Mesothelial cell of epicardium (in vitro differentiated cells): ENCODE data around the gene HPX. TPM values are rescaled to one million over a fixed set of nuclear protein-coding genes. Genes with fewer than 3 reads are reported as not detected.

Experiments used
- DNase-seq, 2 experiments: peaks; one replicate each; pipeline ENCODE4 v3.0.0; 2021; ENCODE audit warnings: low spot score in 2 of 2; ENCODE audit not compliant: unreplicated experiment in 2 of 2
- H3K27ac Mint-ChIP-seq: 2 replicates; pipeline ENCODE4 v1.8.0; 2021; ENCODE audit warnings: mixed read lengths
- H3K27me3 Mint-ChIP-seq: 2 replicates; pipeline ENCODE4 v1.8.0; 2021; ENCODE audit warnings: low read depth, mixed read lengths
- H3K36me3 Mint-ChIP-seq: 2 replicates; pipeline ENCODE4 v1.8.0; 2021; ENCODE audit warnings: mixed read lengths
- H3K4me1 Mint-ChIP-seq: 2 replicates; pipeline ENCODE4 v1.8.0; 2021; ENCODE audit warnings: mixed read lengths
- H3K4me3 Mint-ChIP-seq: 2 replicates; pipeline ENCODE4 v1.8.0; 2021; ENCODE audit warnings: mild to moderate bottlenecking, moderate library complexity, mixed read lengths
- H3K9me3 Mint-ChIP-seq: 2 replicates; pipeline ENCODE4 v1.8.0; 2021; ENCODE audit warnings: mixed read lengths
- CTCF ChIP-seq: fragments of 200-600 bp; sonication (generic); IDR thresholded peaks from one replicate; pipeline ENCODE4 v1.5.0; 2021; ENCODE audit warnings: antibody characterized with exemption; ENCODE audit not compliant: unreplicated experiment
- total RNA-seq: library from RNA; stranded (reverse); gene quantifications from 3 replicates; pipeline ENCODE4 v1.2.1, GENCODE V29; 2021

The HPX gene
- total RNA-seq, 1 donor from 2014 or later: 9.9 TPM

- H3K36me3 Mint-ChIP-seq: peaks cover 21% of the 10 kb centered on the region
- peak; percentile 91 to 95 for DNase-seq
- peak within 1 kb of the TSS; percentile 99 for H3K27ac Mint-ChIP-seq
- H3K9me3 Mint-ChIP-seq: no peaks in the 10 kb centered on the region
- H3K4me1 Mint-ChIP-seq: peaks cover 37% of the 10 kb centered on the region
- TF ChIP-seq CTCF: no peak
- H3K27me3 Mint-ChIP-seq: no peaks in the 10 kb centered on the region
- H3K4me3 Mint-ChIP-seq: peak within 1 kb of the TSS; percentile 92
These were observed 40.5 kb upstream of the HPX start, which contains the start of the genes ARFIP2 and TIMM10B for GRCh38 chr11:6481012-6481923. ARFIP2 (minus strand) TSS chr11:6481331; CDS start chr11:6480421, 910 bp downstream. TIMM10B (plus strand) TSS chr11:6481501; CDS start chr11:6481517, 16 bp downstream.

- H3K27ac Mint-ChIP-seq: peak overlapping the region; percentile 99
- H3K27me3 Mint-ChIP-seq: no peaks in the 10 kb centered on the region
- peaks cover 21% of the 10 kb centered on the region for H3K36me3 Mint-ChIP-seq
- no peak for DNase-seq
- H3K4me1 Mint-ChIP-seq: peaks cover 37% of the 10 kb centered on the region
- H3K4me3 Mint-ChIP-seq: peak overlapping the region; percentile 92
- no peak for TF ChIP-seq CTCF
- H3K9me3 Mint-ChIP-seq: no peaks in the 10 kb centered on the region
These were observed 39.6 kb upstream of the HPX start for GRCh38 chr11:6480299-6480914.

- Mint-ChIP-seq H3K4me3 (no peak overlapping the region), H3K4me1 (peaks cover 36% of the 10 kb centered on the region), H3K36me3 (peaks cover 10% of the 10 kb centered on the region), H3K27ac (no peak overlapping the region), H3K9me3 (no peaks in the 10 kb centered on the region), H3K27me3 (no peaks in the 10 kb centered on the region)
- no peak for DNase-seq
- TF ChIP-seq CTCF: no peak
These were observed 35.8 kb upstream of the HPX start for GRCh38 chr11:6476571-6476970.

GRCh38 chr11:6475936-6476335 lies 35.1 kb upstream of the HPX start:
- H3K9me3 Mint-ChIP-seq: no peaks in the 10 kb centered on the region
- no peak for TF ChIP-seq CTCF
- peaks cover 34% of the 10 kb centered on the region for H3K4me1 Mint-ChIP-seq
- DNase-seq: no peak
- no peaks in the 10 kb centered on the region for H3K27me3 Mint-ChIP-seq
- peaks cover 10% of the 10 kb centered on the region for H3K36me3 Mint-ChIP-seq
- peak overlapping the region; percentile 39 for H3K27ac Mint-ChIP-seq
- no peak overlapping the region for H3K4me3 Mint-ChIP-seq

- no peaks in the 10 kb centered on the region for H3K9me3 Mint-ChIP-seq
- H3K4me3 Mint-ChIP-seq: peak overlapping the region; percentile 84
- TF ChIP-seq CTCF: no peak
- no peaks in the 10 kb centered on the region for H3K27me3 Mint-ChIP-seq
- DNase-seq: no peak
- peaks cover 10% of the 10 kb centered on the region for H3K36me3 Mint-ChIP-seq
- H3K27ac Mint-ChIP-seq: peak overlapping the region; percentile 97
- H3K4me1 Mint-ChIP-seq: peaks cover 24% of the 10 kb centered on the region
These were observed 34.2 kb upstream of the HPX start for GRCh38 chr11:6474806-6475500.
